ENCODE results near the gene TGFB1.
"Not testable (repeated sequence)": the region's sequence is repeated elsewhere in the genome, so short reads cannot be mapped to it uniquely, and the experiment has no call there.

The TGFB1 gene

GRCh38 chr19:41367848-41368301 lies 14.2 kb upstream of the TGFB1 start:
- DNase-seq = peak; percentile 92

- DNase-seq = no peak
Observed at GRCh38 chr19:41366089-41366488, 12.4 kb upstream of the TGFB1 start.

- DNase-seq = no peak
Observed at GRCh38 chr19:41364524-41365391, 11.0 kb upstream of the TGFB1 start.

- DNase-seq = peak; percentile 99
Observed at GRCh38 chr19:41363753-41364523, 10.2 kb upstream of the TGFB1 start, which contains the start of gene B9D2. Gene B9D2 (minus strand): TSS chr19:41364149. CDS start chr19:41363519, 630 bp downstream.

GRCh38 chr19:41363371-41363752 lies 9.6 kb upstream of the TGFB1 start:
- no peak for DNase-seq

- no peak for DNase-seq
Observed at GRCh38 chr19:41362143-41362847, 8.6 kb upstream of the TGFB1 start.

- DNase-seq = no peak
Observed at GRCh38 chr19:41359741-41360140, 6.0 kb upstream of the TGFB1 start.

- DNase-seq = no peak
Observed at GRCh38 chr19:41357746-41358145, 4.0 kb upstream of the TGFB1 start.

GRCh38 chr19:41356984-41357739 lies 3.4 kb upstream of the TGFB1 start:
- DNase-seq = no peak

- DNase-seq = no peak
Observed at GRCh38 chr19:41355802-41356201, 2.1 kb upstream of the TGFB1 start.

- DNase-seq = no peak
Observed at GRCh38 chr19:41355035-41355434, 1.3 kb upstream of the TGFB1 start.

GRCh38 chr19:41354343-41354953 lies 726 bp upstream of the TGFB1 start:
- no peak for DNase-seq

GRCh38 chr19:41352609-41353465 lies 885 bp downstream of the TGFB1 start:
- DNase-seq = peak; percentile 48

GRCh38 chr19:41352279-41352608 lies 1.5 kb downstream of the TGFB1 start:
- no peak for DNase-seq

- peak; percentile 33 for DNase-seq
Observed at GRCh38 chr19:41351339-41352245, 2.1 kb downstream of the TGFB1 start.

- peak; percentile 29 for DNase-seq
Observed at GRCh38 chr19:41350735-41351338, 2.9 kb downstream of the TGFB1 start.

- DNase-seq = not testable (repeated sequence)
Observed at GRCh38 chr19:41346916-41347315, 6.8 kb downstream of the TGFB1 start.

GRCh38 chr19:41344162-41344561 lies 9.6 kb downstream of the TGFB1 start:
- no peak for DNase-seq

GRCh38 chr19:41341669-41342490 lies 11.8 kb downstream of the TGFB1 start:
- DNase-seq = no peak
